Lung (tissue), 12 donors: ENCODE results near the gene ITPR1. TPM values are rescaled to one million over a fixed set of nuclear protein-coding genes. Genes with fewer than 3 reads are reported as not detected.

Source experiments
- ATAC-seq: fragments of 200-7000 bp; cut with Tn5 transposase; one replicate; pipeline ENCODE4 v1.9.1; 2020; ENCODE audit warnings: moderate number of reproducible peaks; ENCODE audit not compliant: insufficient read depth, low FRiP score
- DNase-seq, 3 donors: peaks; one replicate each; pipeline ENCODE4 v3.0.0-alpha.2; 2013 to 2017
- H3K27ac ChIP-seq, 2 donors: one replicate each; pipeline ENCODE4 v1.5.1; 2013; ENCODE audit warnings: mild to moderate bottlenecking in 2 of 2, moderate library complexity in 2 of 2, control low read depth in 1 of 2, inconsistent platforms in 1 of 2, low read depth in 1 of 2, low read length in 1 of 2
- H3K27me3 ChIP-seq, 3 donors: one replicate each; pipeline ENCODE4 v1.5.1; 2013; ENCODE audit warnings: low read length in 2 of 3; ENCODE audit not compliant: control insufficient read depth in 3 of 3, insufficient read depth in 3 of 3
- H3K36me3 ChIP-seq, 4 donors: one replicate each; pipeline ENCODE4 v1.5.1; 2013; ENCODE audit warnings: low read length in 4 of 4, mild to moderate bottlenecking in 1 of 4, moderate library complexity in 1 of 4; ENCODE audit not compliant: control insufficient read depth in 4 of 4, insufficient read depth in 4 of 4
- H3K4me1 ChIP-seq, 5 donors: one replicate each; pipeline ENCODE4 v1.5.1; 2013; ENCODE audit warnings: low read length in 5 of 5, mild to moderate bottlenecking in 2 of 5, moderate library complexity in 1 of 5; ENCODE audit not compliant: control insufficient read depth in 5 of 5, insufficient read depth in 5 of 5
- H3K4me3 ChIP-seq: one replicate; pipeline ENCODE4 v1.5.1; 2013; ENCODE audit warnings: mild to moderate bottlenecking, control low read depth, moderate library complexity
- H3K9ac ChIP-seq, 2 donors: one replicate each; pipeline ENCODE4 v1.5.1; 2013; ENCODE audit warnings: low read length in 2 of 2, control low read depth in 1 of 2; ENCODE audit not compliant: insufficient read depth in 1 of 2
- H3K9me3 ChIP-seq, 4 donors: one replicate each; pipeline ENCODE4 v1.5.1; 2013; ENCODE audit warnings: low read length in 3 of 4, mild to moderate bottlenecking in 1 of 4, moderate library complexity in 1 of 4; ENCODE audit not compliant: control insufficient read depth in 4 of 4, insufficient read depth in 3 of 4
- CTCF ChIP-seq: IDR thresholded peaks from 2 replicates; pipeline ENCODE4 v1.5.1; 2012; ENCODE audit warnings: mild to moderate bottlenecking; ENCODE audit errors: control extremely low read depth, extremely low read depth
- WGBS, 2 donors: extraction: QIAGEN DNeasy Blood & Tissue Kit; methylation state at CpG; one replicate each; pipeline ENCODE4 v1.1.7; 2013; 5-methylcytosine and 5-hydroxymethylcytosine counted together
- polyA plus RNA-seq, 2 donors: library from polyadenylated mRNA; stranded (reverse); fragments of 200-250 nt; gene quantifications; one replicate each; pipeline ENCODE4 v1.2.1, GENCODE V29; 2013
- total RNA-seq, 2 donors: library from RNA; depleted of rRNA in 1 of 2; stranded (reverse); fragments of >200 nt in 1 of 2; gene quantifications; one replicate each; pipeline ENCODE4 v1.2.1, GENCODE V29; 2014 to 2021
- donor health status: control.
- donor health status: control.
- donor health status: Bipolar disorder and iron deficiency.
- donor health status: healthy.
- donor health status: DM: yes; HTN: yes; CAD: no.

ITPR1 gene
- total and polyA plus RNA-seq, 4 donors: 12.4 to 152 (median 44.1) TPM

DNA sequence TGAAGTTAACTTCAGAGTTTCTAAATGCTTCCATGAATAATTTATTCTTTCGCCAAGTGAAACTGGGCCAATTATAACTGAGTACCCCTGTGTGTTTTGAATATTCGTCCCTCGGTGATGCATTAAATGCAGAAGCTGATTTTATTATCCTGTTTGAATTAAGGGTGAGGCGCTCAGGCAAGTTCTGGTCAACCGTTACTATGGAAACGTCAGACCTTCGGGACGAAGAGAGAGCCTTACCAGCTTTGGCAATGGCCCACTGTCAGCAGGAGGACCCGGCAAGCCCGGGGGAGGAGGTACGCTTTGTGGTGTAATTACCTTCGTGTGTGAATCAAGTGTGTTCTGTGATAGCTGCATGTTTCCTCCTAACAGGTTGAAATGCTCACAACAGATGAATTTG lies 239.8 kb downstream of the ITPR1 start:
- H3K9me3 ChIP-seq: no peaks in the 10 kb centered on the region
- ATAC-seq (no peak), DNase-seq (no peak)
- H3K27ac ChIP-seq: no peak overlapping the region
- 87 to 91% methylated on average over 12 of the region's 12 CpGs for WGBS, 2 donors
- peaks cover 6 to 16% (median 8%) of the 10 kb centered on the region in 5 donors for H3K4me1 ChIP-seq
- no peak for TF ChIP-seq CTCF
- H3K9ac ChIP-seq: no peak overlapping the region
- H3K27me3 ChIP-seq: no peaks in the 10 kb centered on the region
- peaks cover 0 to 10% (median 4%) of the 10 kb centered on the region in 4 donors for H3K36me3 ChIP-seq
- H3K4me3 ChIP-seq: no peak overlapping the region

DNA sequence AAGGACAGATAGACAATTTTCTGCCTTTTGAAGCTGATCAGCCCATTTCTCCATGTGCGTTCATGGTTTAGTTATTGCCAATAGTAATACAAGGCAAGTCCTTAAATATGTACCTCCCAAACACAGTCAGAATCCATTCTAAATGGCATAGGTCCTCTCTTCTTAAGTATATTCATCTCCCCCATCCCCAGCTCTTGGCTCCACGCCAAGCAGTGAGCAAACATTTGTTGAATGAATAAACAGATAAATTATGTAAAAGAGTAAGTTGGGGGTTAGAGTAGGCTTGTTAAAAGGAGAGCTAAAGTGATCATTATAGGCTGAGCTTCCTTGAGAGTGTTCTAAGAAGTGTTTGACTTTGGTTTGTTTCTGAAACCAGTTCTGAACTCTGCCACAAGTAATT lies 241.3 kb downstream of the ITPR1 start:
- Histone ChIP-seq H3K4me3 (no peak overlapping the region), H3K27me3 (no peaks in the 10 kb centered on the region), H3K4me1 (peaks cover 6 to 16% (median 12%) of the 10 kb centered on the region in 5 donors), H3K36me3 (peaks cover 0 to 4% (median 3%) of the 10 kb centered on the region in 4 donors), H3K27ac (no peak overlapping the region), H3K9ac (no peak overlapping the region), H3K9me3 (peaks cover 0 to 2% (median 0%) of the 10 kb centered on the region in 4 donors)
- 70 to 91% methylated on average over 2 of the region's 2 CpGs for WGBS, 2 donors
- ATAC-seq (no peak), DNase-seq (peak; percentile 39 to 52 (median 45))
- no peak for TF ChIP-seq CTCF

GRCh38 chr3:4735243-4735642 lies 242.1 kb downstream of the ITPR1 start:
- WGBS, 2 donors: 79 to 93% methylated on average over 4 of the region's 4 CpGs
- Histone ChIP-seq H3K4me3 (no peak overlapping the region), H3K4me1 (peaks cover 6 to 16% (median 12%) of the 10 kb centered on the region in 5 donors), H3K9ac (no peak overlapping the region), H3K36me3 (peaks cover 0 to 4% (median 3%) of the 10 kb centered on the region in 4 donors), H3K27ac (peak overlapping the region in 1 of 2 donors; percentile 8), H3K9me3 (peaks cover 0 to 2% (median 0%) of the 10 kb centered on the region in 4 donors), H3K27me3 (no peaks in the 10 kb centered on the region)
- ATAC-seq: no peak
- no peak for TF ChIP-seq CTCF
- DNase-seq: no peak
